NCI-H460 (cell line): ENCODE data around the gene AQP11. TPM values are rescaled to one million over a fixed set of nuclear protein-coding genes. Genes with fewer than 3 reads are reported as not detected.

Experiments used
- DNase-seq: peaks from one replicate; pipeline ENCODE4 v3.0.0-alpha.2; 2016; ENCODE audit warnings: low read depth; ENCODE audit errors: extremely low read depth
- small RNA-seq, 2 experiments: library from RNA; depleted of rRNA; stranded (forward); fragments of <200 nt; gene quantifications; one replicate each; pipeline ENCODE3, GENCODE V24; 2014
- total RNA-seq: library from RNA; depleted of rRNA; stranded (reverse); fragments of >200 nt; shearing (Covaris generic); gene quantifications from 2 replicates; pipeline ENCODE4 v1.2.3, GENCODE V29; 2014; rRNA removed

Gene AQP11
- total RNA-seq, 1 experiment from 2014 or later = 0.52 TPM

DNA sequence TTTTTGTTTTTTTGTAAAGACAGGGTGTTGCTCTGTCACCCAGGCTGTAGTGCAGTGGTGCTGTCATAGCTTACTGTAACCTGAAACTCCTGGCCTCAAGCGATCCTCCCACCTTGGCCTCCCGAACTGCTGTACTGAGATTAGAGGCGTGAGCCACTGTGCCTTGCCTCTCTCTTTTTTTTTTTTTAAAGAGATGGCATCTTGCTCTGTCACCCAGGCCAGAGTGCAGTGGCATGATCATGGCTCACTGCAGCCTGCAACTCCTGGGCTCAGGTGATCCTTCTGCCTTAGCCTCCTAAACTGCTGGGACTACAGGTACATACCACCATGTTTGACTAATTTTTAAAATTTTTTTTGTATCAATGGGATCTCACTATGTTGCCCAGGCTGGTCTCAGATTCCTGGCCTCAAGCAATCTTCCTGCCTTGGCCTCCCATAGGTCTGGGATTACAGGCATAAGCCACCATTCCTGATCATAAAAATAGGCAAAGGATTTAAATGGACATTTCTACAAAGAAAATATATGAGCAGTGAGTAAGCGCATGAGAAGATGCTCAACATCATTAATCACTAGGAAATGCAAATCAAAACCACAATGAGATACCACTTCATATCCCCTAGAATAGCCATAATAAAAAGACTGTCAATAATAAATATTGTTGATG is 65.1 kb downstream of the AQP11 start:
- no peak for DNase-seq

DNA sequence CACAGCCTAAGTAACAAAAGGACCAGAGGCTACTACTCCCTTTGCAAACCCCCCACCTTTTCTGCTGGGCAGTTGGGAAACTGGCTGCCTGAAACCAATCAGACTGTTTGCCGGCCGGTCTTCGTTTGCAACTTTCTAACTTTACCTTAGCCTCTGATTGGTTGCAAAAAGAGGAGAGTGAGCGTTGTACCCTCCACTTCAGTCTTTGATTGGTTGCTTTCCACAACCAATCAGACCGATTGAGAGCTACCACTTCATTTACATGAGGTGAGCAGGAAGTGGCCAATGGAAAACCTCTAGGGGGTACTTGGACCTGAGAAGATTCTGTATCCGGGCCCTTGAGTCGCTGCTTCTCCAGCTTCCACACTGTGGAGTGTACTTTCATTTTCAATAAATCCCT is 66.6 kb downstream of the AQP11 start:
- DNase-seq = no peak

DNA sequence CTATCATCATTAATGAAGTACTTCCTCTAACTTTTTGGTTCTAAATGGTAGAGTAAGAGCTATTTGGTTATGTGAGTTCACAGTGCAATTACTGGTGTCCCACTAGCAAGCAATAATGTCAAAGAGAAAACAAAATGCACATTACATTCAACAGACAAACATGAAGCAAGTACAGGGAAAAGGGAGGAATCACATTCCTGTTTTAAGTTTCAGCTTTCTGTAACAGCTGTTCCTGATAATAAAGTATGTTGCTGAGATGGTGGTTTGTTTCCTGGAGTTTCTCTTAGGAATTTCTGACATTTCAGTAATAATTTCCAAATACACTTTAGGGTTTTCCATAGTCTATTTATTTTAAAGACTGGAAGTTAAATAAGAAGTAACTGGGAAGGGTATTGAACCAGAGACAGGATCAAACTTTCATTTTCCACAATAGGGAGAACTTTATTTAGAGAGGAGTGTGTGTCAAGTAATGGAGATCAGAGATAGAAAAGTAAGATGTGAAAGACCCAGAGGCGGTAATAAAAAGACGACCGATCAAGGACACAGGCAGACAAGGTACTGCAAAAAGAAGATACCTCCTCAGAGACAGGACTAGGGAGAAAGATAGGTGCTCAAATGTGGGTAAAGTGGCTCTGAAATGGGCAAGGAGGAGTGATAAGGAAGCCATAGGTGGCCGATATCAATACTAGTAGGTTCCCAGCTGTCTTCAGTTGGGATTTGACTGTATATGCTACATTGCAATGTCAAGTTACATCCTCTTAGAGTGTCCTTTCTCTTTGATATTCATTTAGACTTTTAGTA is 68.7 kb downstream of the AQP11 start:
- no peak for DNase-seq

Small RNA genes within 50 kb of the gene (small RNA-seq; reads per million reads assigned to genes)
- 0 reads per million in 2 experiments for gene RNU7-59P

Other genes starting within 250 kb of the AQP11 start
- gene PAK1, start 115.9 kb upstream of the AQP11 start, total RNA-seq = 13.9 and 18.4 TPM in 2 replicates
- gene CLNS1A, start 47.8 kb downstream of the AQP11 start, total RNA-seq = 242 and 245 TPM in 2 replicates
- gene RSF1, start 230.8 kb downstream of the AQP11 start, total RNA-seq = 18.4 and 19.2 TPM in 2 replicates
- 6.7 and 9.3 TPM in 2 replicates for gene AAMDC, start 231.2 kb downstream of the AQP11 start, total RNA-seq